K562 (cell line): ENCODE data around the gene LINGO3. TPM values are rescaled to one million over a fixed set of nuclear protein-coding genes. Genes with fewer than 3 reads are reported as not detected.

Source experiments
- ATAC-seq: fragments of 200-7000 bp; cut with Tn5 transposase; 3 replicates; pipeline ENCODE4 v1.9.1; 2020; ENCODE audit warnings: moderate library complexity
- BruUV-seq: library from RNA; stranded (reverse); fragments of 400-500 nt; replicated peaks from 2 replicates; lab custom pipeline; 2021; lab: Mats Ljungman, UMichigan
- CTCF ChIA-PET: fragments of 300-600 bp; formaldehyde crosslinking; extraction: SDS; loops from one replicate; lab custom pipeline; 2021; ENCODE audit warnings: low intra/inter-chr PET ratio; lab: Yijun Ruan, JAX
- POLR2A ChIA-PET: fragments of 300-600, 350-650 bp; sonication (Branson Sonifier 250); formaldehyde crosslinking; extraction: SDS; loops from one replicate; lab custom pipeline; 2021; ENCODE audit warnings: antibody characterized with exemption, inconsistent platforms; lab: Yijun Ruan, JAX
- DNase-seq, 4 experiments: peaks; one replicate each; pipeline versions ENCODE4 v3.0.0 to v3.0.0-alpha.2; 2011 to 2018; ENCODE audit warnings: low spot score in 3 of 4, mixed read lengths in 3 of 4; ENCODE audit errors: extremely low read depth in 1 of 4
- FAIRE-seq: peaks from 2 replicates; lab custom pipeline; 2011; peaks lifted over from hg19 to GRCh38; lab: Jason Lieb, UNC
- H2AFZ ChIP-seq: 2 replicates; pipeline ENCODE4 v1.6.0; 2011; ENCODE audit warnings: low read depth, low read length, control low read depth, inconsistent platforms
- H3K27ac ChIP-seq: fragments of 200-600 bp; 3 replicates; pipeline ENCODE4 v1.8.0; 2011; ENCODE audit warnings: low read depth, mild to moderate bottlenecking, control low read depth, inconsistent platforms, low read length, moderate library complexity, mixed read lengths; ENCODE audit errors: extremely low read depth
- H3K27me3 ChIP-seq, 2 experiments: fragments of 300-600 bp in 1 of 2; 2 replicates in 1 of 2; 3 replicates in 1 of 2; pipeline versions ENCODE4 v1.6.0 to v1.8.0; 2011; ENCODE audit warnings: inconsistent platforms in 2 of 2, low read length in 2 of 2, mild to moderate bottlenecking in 1 of 2, mixed read lengths in 1 of 2, moderate library complexity in 1 of 2; ENCODE audit not compliant: control insufficient read depth in 2 of 2, insufficient read depth in 2 of 2
- H3K36me3 ChIP-seq: fragments of 300-600 bp; 3 replicates; pipeline ENCODE4 v1.8.0; 2011; ENCODE audit warnings: mild to moderate bottlenecking, low read length, inconsistent platforms; ENCODE audit not compliant: control insufficient read depth, insufficient read depth
- H3K4me1 ChIP-seq, 2 experiments: fragments of 200-600 bp in 1 of 2; replicated peaks in 1 of 2; 2 replicates in 1 of 2; 3 replicates in 1 of 2; pipeline versions ENCODE4 v1.5.1 to v1.8.0; 2011; ENCODE audit warnings: inconsistent platforms in 2 of 2, low read length in 2 of 2, mild to moderate bottlenecking in 1 of 2, mixed read lengths in 1 of 2, moderate library complexity in 1 of 2; ENCODE audit not compliant: control insufficient read depth in 2 of 2, insufficient read depth in 2 of 2
- H3K4me2 ChIP-seq: 2 replicates; pipeline ENCODE4 v1.6.1; 2011; ENCODE audit warnings: low read length, control low read depth, inconsistent platforms, mixed read lengths; ENCODE audit not compliant: insufficient read depth
- H3K4me3 ChIP-seq: fragments of 200-600 bp; sonication (generic), shearing (Covaris generic); 2 replicates; pipeline ENCODE4 v1.5.1; 2016; ENCODE audit warnings: control low read depth, inconsistent platforms
- H3K79me2 ChIP-seq: fragments of 200-600 bp; 3 replicates; pipeline ENCODE4 v1.8.0; 2011; ENCODE audit warnings: low read length, inconsistent platforms; ENCODE audit not compliant: control insufficient read depth, insufficient read depth
- H3K9ac ChIP-seq, 2 experiments: 2 replicates each; pipeline versions ENCODE4 v1.6.0 to v1.6.1; 2011; ENCODE audit warnings: low read depth in 2 of 2, low read length in 2 of 2, control low read depth in 1 of 2, inconsistent platforms in 1 of 2, mild to moderate bottlenecking in 1 of 2, mixed read lengths in 1 of 2; ENCODE audit not compliant: insufficient read depth in 1 of 2
- H3K9me1 ChIP-seq: one replicate; pipeline ENCODE4 v1.6.0; 2011; ENCODE audit warnings: inconsistent platforms, mild to moderate bottlenecking, low read length, moderate library complexity; ENCODE audit not compliant: control insufficient read depth, insufficient read depth
- H3K9me3 ChIP-seq: replicated peaks from 2 replicates; pipeline ENCODE4 v1.5.1; 2011; ENCODE audit warnings: low read depth, low read length, inconsistent platforms; ENCODE audit not compliant: control insufficient read depth, insufficient read depth
- H4K20me1 ChIP-seq: replicated peaks from 2 replicates; pipeline ENCODE4 v1.6.1; 2011; ENCODE audit warnings: low read length, inconsistent platforms, mixed read lengths; ENCODE audit not compliant: control insufficient read depth, insufficient read depth
- BCOR ChIP-seq: fragments of 450-650 bp; IDR thresholded peaks from 2 replicates; pipeline ENCODE4 v1.6.1; 2016
- HDAC2 ChIP-seq: fragments of 450-650 bp; IDR thresholded peaks from 2 replicates; pipeline ENCODE4 v1.6.1; 2016; ENCODE audit warnings: mild to moderate bottlenecking
- KDM1A ChIP-seq, 2 experiments: fragments of 450-650 bp; IDR thresholded peaks; 2 replicates each; pipeline ENCODE4 v1.6.1; 2016; ENCODE audit warnings: mild to moderate bottlenecking in 2 of 2
- NCOR1 ChIP-seq: fragments of 450-650 bp; IDR thresholded peaks from 2 replicates; pipeline ENCODE4 v1.6.1; 2016; ENCODE audit warnings: mild to moderate bottlenecking, moderate library complexity
- RBFOX2 ChIP-seq: fragments of 200-400 bp; formaldehyde crosslinking; IDR thresholded peaks from 2 replicates; pipeline ENCODE4 v1.6.1; 2017; ENCODE audit warnings: low read depth, mild to moderate bottlenecking, low read length, moderate library complexity
- RBM25 ChIP-seq: fragments of 200-400 bp; formaldehyde crosslinking; IDR thresholded peaks from 2 replicates; pipeline ENCODE4 v1.6.1; 2018; ENCODE audit warnings: low read length, low read depth, moderate library complexity; ENCODE audit not compliant: severe bottlenecking
- WGBS: fragments of 100-300 bp; shearing (Covaris generic); methylation state at CpG from one replicate; pipeline ENCODE4 v1.1.6; 2016; ENCODE audit warnings: low coverage, mixed read lengths; ENCODE audit not compliant: insufficient coverage; ENCODE audit errors: missing lambda C conversion rate; 5-methylcytosine and 5-hydroxymethylcytosine counted together
- in situ Hi-C: fragments of 300-500 bp; cut with MboI; formaldehyde crosslinking; loops from 4 replicates; pipeline ENCODE4 v1.15.0; 2018; ENCODE audit warnings: inconsistent platforms, mixed read lengths
- intact Hi-C: fragments of 100-400 bp; cut with micrococcal nuclease; formaldehyde crosslinking; loops from 2 replicates; pipeline ENCODE4 v1.14.2; 2022
- polyA plus RNA-seq, 8 experiments: library from polyadenylated mRNA; depleted of rRNA in 4 of 8; stranded (reverse) in 5 of 8; unstranded in 3 of 8; fragments of >200 nt; fragmentation: Nextera tagmentation in 2 of 8; fragmentation: Illumina TruSeq in 1 of 8; extraction: Ambion mirVana in 2 of 8; extraction: Trizol in 1 of 8; gene quantifications; 2 replicates each; pipeline versions ENCODE4 v1.2.1 to v1.2.3, GENCODE V29; 2011 to 2014; ENCODE audit warnings: inconsistent platforms in 1 of 8, missing spikeins in 1 of 8
- total RNA-seq, 7 experiments: library from RNA; depleted of rRNA in 6 of 7; stranded (reverse); fragments of >200 nt in 6 of 7; fragmentation: Illumina TruSeq in 2 of 7; extraction: Trizol in 2 of 7; gene quantifications; 2 replicates each; pipeline versions ENCODE4 v1.2.1 to v1.2.3, GENCODE V29; 2011 to 2021; ENCODE audit warnings: low replicate concordance in 1 of 7

The LINGO3 gene
- total and polyA plus RNA-seq, 9 of the 15 experiments (the other 6 are each of a cell fraction or from before 2014, with no cell fraction given), result 0.03 to 0.05 (median 0.03) TPM; not detected in 6

DNA sequence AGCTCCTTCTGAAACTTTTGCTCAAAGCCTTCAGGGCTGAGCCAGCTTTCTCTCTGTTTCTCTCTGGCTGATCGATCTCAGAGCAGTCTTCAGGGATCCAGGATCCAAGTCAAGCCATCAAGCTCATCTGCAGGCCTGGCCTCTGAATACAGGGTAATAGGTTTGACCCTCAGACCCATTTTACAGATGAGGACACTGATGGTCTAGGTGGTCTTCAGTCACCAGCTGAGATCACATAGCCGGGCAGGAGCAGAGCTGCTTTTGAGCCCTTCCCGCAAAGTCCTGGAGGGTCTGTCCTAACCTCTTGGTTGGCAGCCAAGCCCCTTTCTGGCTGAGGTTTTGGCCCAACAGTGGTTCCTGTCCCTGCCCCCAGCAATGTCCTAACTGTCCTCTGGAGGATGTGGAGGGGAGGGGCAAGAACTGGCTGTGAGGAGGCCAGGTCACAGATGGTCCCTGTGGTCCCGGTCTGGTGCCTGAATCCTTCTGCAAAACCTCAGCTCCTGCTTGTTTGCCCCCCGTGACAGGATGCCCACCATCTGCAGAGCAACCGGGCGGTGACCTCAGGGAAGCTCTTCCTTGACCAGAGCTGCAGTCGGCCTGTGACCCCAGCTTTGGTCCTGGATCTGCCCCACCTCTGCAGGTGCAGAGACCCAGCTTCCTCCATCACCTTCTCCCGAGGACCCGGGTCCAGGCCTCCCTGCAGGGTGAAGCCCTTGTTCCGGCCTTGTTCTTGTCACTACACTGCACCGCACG lies 20.2 kb downstream of the LINGO3 start:
- POLR2A ChIA-PET, result interaction anchor here (0.5 to 2.6 kb wide), 8 partner anchors 9 to 89 kb away, joined by 3 to 18 read pairs (median 4); partner anchors contain the start of gene LSM7
- in situ Hi-C loops (no loop called here), intact Hi-C loops (no loop called here)

More for the DNA sequence above, 20.2 kb downstream of the LINGO3 start:
- no peaks in the 10 kb centered on the region for H4K20me1 ChIP-seq
- no peaks in the 10 kb centered on the region for H3K27me3 ChIP-seq
- no peak overlapping the region for H3K4me2 ChIP-seq
- H3K4me1 ChIP-seq, result peaks cover 10 to 40% of the 10 kb centered on the region in 2 experiments
- no peak overlapping the region for H3K4me3 ChIP-seq
- DNase-seq, result no peak
- no peak overlapping the region for H3K27ac ChIP-seq
- H3K9ac ChIP-seq, result peak overlapping the region in 1 of 2 experiments; percentile 50; a peak in 1 of 4 replicates
- no TSS peak for BruUV-seq
- no peaks in the 10 kb centered on the region for H3K9me3 ChIP-seq
- WGBS, result 62% methylated on average over 13 of the region's 13 CpGs
- ATAC-seq, result no peak; the same call in 2 of the 3 replicates
- TF ChIP-seq HDAC2 (0 out of 2 replicates have a peak, but pooled peaks have one; percentile 30), RBFOX2 (0 out of 2 replicates have a peak, but pooled peaks have one; percentile 7), KDM1A (IDR thresholded peaks at IDR 0.05) (peak in 1 of 2 experiments; percentile 59; a peak in 3 of 4 replicates), BCOR (peak; percentile 83), RBM25 (peak; percentile 73), NCOR1 (no peak)
- TF ChIP-seq, all 486 proteins: peak for 5
- no peak overlapping the region for H2AFZ ChIP-seq
- FAIRE-seq, result no peak
- H3K79me2 ChIP-seq, result no peaks in the 10 kb centered on the region
- CTCF ChIA-PET, result no interaction called here
- H3K36me3 ChIP-seq, result no peaks in the 10 kb centered on the region
- H3K9me1 ChIP-seq, result peaks cover 2% of the 10 kb centered on the region
